ENCODE results near the gene ZNF275.

DNA sequence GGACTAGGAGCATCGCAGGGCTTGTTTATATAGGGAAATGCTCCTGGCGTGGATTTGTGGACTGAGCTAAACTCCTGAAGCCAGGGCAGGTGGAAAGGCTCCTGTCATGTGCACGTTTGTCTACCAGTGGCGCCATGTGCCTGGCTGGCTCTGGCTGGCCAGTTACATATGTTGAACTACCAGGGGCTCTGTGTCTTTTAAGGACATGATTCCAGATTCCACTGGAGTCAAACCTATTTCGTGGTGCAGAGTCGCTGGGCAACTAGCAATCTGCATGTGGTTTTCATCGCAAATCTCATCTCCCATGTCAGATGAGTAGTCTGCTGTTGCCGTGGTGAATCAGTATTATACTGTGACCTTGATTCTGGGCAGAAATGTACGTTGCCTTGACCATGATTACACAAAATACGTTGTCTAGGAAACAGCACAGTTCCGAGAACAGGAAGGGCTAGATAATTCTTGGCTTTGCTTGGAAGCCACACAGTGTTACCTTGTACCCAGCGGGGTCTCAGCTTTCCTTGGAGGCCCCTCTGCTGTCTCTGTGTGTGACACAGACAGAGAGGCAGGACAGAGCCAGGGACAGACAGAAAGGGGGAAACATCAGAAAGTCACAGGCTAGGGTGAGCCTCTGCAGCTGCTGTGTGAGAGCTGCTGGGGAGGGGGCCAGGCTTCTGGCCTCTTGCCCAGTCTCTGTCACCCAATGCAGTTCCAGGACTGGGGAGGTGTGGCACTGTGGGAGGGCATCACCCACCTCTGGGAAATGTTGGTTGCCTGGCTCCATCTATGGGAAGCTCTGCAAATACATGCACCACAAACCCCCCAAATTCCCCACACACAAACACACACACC lies 48.0 kb downstream of the ZNF275 start:
- TF ChIP-seq TAF1 (IDR thresholded peaks at IDR 0.05; ENCODE audit: borderline replicate concordance, insufficient read depth, low read length) (no peak), POLR2AphosphoS5 (IDR thresholded peaks at IDR 0.05; ENCODE audit: low read depth, low read length) (no peak)
- TF ChIP-seq, protein P1, sequence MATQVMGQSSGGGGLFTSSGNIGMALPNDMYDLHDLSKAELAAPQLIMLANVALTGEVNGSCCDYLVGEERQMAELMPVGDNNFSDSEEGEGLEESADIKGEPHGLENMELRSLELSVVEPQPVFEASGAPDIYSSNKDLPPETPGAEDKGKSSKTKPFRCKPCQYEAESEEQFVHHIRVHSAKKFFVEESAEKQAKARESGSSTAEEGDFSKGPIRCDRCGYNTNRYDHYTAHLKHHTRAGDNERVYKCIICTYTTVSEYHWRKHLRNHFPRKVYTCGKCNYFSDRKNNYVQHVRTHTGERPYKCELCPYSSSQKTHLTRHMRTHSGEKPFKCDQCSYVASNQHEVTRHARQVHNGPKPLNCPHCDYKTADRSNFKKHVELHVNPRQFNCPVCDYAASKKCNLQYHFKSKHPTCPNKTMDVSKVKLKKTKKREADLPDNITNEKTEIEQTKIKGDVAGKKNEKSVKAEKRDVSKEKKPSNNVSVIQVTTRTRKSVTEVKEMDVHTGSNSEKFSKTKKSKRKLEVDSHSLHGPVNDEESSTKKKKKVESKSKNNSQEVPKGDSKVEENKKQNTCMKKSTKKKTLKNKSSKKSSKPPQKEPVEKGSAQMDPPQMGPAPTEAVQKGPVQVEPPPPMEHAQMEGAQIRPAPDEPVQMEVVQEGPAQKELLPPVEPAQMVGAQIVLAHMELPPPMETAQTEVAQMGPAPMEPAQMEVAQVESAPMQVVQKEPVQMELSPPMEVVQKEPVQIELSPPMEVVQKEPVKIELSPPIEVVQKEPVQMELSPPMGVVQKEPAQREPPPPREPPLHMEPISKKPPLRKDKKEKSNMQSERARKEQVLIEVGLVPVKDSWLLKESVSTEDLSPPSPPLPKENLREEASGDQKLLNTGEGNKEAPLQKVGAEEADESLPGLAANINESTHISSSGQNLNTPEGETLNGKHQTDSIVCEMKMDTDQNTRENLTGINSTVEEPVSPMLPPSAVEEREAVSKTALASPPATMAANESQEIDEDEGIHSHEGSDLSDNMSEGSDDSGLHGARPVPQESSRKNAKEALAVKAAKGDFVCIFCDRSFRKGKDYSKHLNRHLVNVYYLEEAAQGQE (IDR thresholded peaks at IDR 0.05; ENCODE audit: insufficient read depth in 1 of 2, low read depth in 2 of 2, low read length in 2 of 2) = no peak

All from PFSK-1 (cell line).